Skin of body (tissue), 2 donors: ENCODE data around the gene PSMD3. TPM values are rescaled to one million over a fixed set of nuclear protein-coding genes. Genes with fewer than 3 reads are reported as not detected.
"Not testable (repeated sequence)": the region's sequence is repeated elsewhere in the genome, so short reads cannot be mapped to it uniquely, and the experiment has no call there.

ENCODE experiments used
- DNase-seq: peaks from one replicate; lab custom pipeline; 2025; lab: John Stamatoyannopoulos, UW
- total RNA-seq: library from RNA; depleted of rRNA; stranded (reverse); fragments of >200 nt; gene quantifications from one replicate; pipeline ENCODE4 v1.2.3, GENCODE V29; 2014

PSMD3 gene
- total RNA-seq, 1 donor from 2014 or later, result 49.5 TPM

DNA sequence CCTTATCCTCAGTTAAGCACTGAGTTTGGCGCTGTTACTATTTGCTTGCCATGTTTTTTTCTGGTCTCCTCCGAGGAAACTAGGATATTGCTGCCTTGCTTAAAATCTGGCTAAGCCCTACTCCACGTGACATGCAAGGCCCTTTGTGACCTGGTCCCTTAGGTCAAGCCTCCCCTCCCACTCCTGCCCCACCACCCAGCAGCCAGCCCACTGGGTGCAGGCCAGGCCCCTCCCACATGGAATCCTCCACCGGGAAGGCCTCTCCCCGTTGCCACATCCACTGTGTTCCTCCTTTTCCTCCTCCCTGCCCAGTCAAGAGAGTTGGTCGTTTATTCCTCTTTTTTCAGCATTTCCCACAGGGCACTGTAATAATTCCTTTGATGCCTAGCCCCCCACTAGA lies 16.2 kb downstream of the PSMD3 start:
- DNase-seq, result no peak

DNA sequence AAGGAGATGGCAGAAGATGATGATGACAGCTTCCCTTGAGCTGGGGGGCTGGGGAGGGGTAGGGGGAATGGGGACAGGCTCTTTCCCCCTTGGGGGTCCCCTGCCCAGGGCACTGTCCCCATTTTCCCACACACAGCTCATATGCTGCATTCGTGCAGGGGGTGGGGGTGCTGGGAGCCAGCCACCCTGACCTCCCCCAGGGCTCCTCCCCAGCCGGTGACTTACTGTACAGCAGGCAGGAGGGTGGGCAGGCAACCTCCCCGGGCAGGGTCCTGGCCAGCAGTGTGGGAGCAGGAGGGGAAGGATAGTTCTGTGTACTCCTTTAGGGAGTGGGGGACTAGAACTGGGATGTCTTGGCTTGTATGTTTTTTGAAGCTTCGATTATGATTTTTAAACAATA lies 16.9 kb downstream of the PSMD3 start:
- DNase-seq, result no peak

DNA sequence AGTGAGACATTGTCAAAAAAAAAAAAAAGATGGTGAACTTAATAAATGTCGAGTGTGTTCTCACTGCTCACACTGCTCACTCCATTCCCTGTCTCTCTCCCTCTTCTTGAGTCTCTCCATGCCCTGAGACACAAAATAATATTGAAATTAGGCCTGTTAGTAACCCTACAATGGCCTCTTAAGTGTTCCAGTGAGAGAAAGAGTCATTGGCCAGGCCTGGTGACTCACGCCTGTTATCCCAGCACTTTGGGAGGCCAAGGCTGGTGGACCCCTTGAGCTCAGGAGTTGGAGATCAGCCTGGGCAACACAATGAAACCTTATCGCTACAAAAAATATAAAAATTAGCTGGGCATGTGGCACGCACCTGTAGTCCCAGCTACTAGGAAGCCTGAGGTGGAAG lies 18.5 kb downstream of the PSMD3 start:
- DNase-seq, result no peak

- DNase-seq, result no peak
Observed at GRCh38 chr17:40000161-40000560, 19.6 kb downstream of the PSMD3 start.

- not testable (repeated sequence) for DNase-seq
Observed at GRCh38 chr17:40001335-40001734, 20.7 kb downstream of the PSMD3 start.

GRCh38 chr17:40004072-40004471 lies 23.5 kb downstream of the PSMD3 start:
- no peak for DNase-seq

GRCh38 chr17:40004712-40005111 lies 24.1 kb downstream of the PSMD3 start:
- DNase-seq, result no peak

- no peak for DNase-seq
Observed at GRCh38 chr17:40005520-40005919, 24.9 kb downstream of the PSMD3 start.

DNA sequence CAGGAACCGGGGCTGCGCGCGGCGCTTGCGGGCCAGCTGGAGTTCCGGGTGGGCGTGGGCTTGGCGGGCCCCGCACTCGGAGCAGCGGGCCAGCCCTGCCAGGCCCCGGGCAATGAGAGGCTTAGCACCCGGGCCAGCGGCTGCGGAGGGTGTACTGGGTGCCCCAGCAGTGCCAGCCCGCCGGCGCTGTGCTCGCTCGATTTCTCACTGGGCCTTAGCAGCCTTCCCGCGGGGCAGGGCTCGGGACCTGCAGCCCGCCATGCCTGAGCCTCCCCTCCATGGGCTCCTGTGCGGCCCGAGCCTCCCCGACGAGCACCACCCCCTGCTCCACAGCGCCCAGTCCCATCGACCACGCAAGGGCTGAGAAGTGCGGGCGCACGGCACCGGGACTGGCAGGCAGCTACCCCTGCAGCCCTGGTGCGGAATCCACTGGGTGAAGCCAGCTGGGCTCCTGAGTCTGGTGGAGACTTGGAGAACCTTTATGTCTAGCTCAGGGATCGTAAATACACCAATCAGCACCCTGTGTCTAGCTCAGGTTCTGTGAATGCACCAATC lies 30.4 kb downstream of the PSMD3 start:
- DNase-seq, result not testable (repeated sequence)

- not testable (repeated sequence) for DNase-seq
Observed at GRCh38 chr17:40012017-40012647, 31.5 kb downstream of the PSMD3 start.

DNA sequence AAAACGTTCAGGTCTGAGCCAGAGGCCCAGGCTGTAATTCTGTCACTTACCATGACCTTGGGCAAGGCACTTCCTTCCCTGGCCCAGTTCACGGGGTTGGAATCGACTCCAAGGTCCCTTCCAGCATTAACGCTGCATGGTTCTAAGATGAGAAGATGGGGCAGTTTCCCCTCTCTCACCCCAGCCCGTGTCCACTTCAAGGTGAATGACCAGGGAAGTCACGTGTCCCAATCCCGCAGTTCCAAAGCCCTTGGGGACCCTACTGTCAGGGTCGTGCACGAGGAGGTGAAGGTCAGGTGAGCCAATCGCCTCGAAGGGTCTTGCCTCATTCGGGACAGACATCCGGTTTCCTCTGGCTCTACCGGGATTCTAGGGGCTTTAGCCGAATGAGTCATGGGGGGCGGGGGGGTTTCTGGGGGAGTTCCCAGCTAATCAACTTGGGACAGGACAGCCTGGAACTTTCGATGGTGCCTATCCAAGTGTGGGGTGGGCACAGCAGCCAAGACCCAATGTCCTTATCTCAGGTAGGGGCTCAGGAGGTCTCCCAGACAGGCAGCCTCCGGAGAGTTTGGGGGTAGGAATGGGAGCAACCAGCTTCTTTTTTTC lies 33.9 kb downstream of the PSMD3 start:
- no peak for DNase-seq

DNA sequence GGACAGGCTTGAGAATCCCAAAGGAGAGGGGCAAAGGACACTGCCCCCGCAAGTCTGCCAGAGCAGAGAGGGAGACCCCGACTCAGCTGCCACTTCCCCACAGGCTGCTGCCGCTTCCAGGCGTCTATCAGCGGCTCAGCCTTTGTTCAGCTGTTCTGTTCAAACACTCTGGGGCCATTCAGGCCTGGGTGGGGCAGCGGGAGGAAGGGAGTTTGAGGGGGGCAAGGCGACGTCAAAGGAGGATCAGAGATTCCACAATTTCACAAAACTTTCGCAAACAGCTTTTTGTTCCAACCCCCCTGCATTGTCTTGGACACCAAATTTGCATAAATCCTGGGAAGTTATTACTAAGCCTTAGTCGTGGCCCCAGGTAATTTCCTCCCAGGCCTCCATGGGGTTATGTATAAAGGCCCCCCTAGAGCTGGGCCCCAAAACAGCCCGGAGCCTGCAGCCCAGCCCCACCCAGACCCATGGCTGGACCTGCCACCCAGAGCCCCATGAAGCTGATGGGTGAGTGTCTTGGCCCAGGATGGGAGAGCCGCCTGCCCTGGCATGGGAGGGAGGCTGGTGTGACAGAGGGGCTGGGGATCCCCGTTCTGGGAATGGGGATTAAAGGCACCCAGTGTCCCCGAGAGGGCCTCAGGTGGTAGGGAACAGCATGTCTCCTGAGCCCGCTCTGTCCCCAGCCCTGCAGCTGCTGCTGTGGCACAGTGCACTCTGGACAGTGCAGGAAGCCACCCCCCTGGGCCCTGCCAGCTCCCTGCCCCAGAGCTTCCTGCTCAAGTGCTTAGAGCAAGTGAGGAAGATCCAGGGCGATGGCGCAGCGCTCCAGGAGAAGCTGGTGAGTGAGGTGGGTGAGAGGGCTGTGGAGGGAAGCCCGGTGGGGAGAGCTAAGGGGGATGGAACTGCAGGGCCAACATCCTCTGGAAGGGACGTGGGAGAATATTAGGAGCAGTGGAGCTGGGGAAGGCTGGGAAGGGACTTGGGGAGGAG lies 34.7 kb downstream of the PSMD3 start, which contains the start of gene CSF3:
CSF3 (plus strand) TSS at position 436 of the 993 bp plus-strand sequence; CDS start at position 471, 35 bp downstream.
- no peak for DNase-seq

GRCh38 chr17:40015998-40016985 lies 35.7 kb downstream of the PSMD3 start:
- DNase-seq, result no peak

- no peak for DNase-seq
Observed at GRCh38 chr17:40017422-40018080, 36.9 kb downstream of the PSMD3 start.

GRCh38 chr17:40018211-40019121 lies 37.9 kb downstream of the PSMD3 start:
- DNase-seq, result peak; percentile 28

GRCh38 chr17:40019140-40019991 lies 38.8 kb downstream of the PSMD3 start:
- DNase-seq, result no peak

- DNase-seq, result no peak
Observed at GRCh38 chr17:40020146-40020545, 39.5 kb downstream of the PSMD3 start.

- DNase-seq, result no peak
Observed at GRCh38 chr17:40021451-40021971, 40.9 kb downstream of the PSMD3 start.
